NCI-H82 (cell line): ENCODE measurements around the gene HOXD4.

Experiments used
- DNase-seq: peaks from one replicate; lab custom pipeline; 2025; lab: John Stamatoyannopoulos, UW

HOXD4 gene

GRCh38 chr2:176156807-176157498, 5.6 kb downstream of the HOXD4 start, which contains the start of gene HOXD3:
HOXD3 (plus strand) TSS chr2:176157307; CDS start chr2:176169115, 11,808 bp downstream.
- no peak for DNase-seq

DNA sequence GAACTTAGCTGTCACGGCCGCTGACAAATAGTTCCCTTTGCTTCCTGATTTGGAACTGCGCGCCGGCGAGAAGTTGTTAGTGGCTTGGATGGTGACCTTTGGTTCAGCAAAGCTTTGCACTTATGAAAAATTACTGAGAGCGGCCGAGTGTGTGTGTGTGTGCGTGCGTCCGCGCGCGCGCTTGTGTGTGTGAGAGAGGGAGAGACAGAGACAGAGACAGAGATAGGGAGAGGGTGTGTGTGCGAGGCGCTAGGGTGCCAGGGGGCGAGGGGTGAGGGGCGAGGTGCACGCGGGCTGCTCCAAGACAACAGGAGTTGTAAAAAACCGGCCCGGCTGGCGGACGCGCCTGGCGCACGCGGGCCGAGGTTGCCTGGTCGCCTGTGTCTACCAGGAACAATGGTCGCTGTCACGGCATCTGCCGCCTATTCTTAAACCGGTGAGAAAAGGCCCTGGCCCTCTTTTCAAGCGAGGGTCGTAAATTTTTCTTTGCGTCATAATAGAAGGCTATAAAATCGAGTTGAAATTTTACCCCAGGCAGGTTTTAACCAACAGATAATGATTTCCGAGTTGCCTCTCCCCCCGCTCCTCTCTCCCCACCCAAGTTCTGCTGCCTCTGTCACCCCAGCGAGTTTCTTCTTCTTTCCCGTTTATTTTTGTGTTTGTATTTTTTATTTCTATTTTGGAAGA, 6.3 kb downstream of the HOXD4 start:
- peak; percentile 67 for DNase-seq

GRCh38 chr2:176158186-176158591, 6.8 kb downstream of the HOXD4 start:
- peak; percentile 45 for DNase-seq

DNA sequence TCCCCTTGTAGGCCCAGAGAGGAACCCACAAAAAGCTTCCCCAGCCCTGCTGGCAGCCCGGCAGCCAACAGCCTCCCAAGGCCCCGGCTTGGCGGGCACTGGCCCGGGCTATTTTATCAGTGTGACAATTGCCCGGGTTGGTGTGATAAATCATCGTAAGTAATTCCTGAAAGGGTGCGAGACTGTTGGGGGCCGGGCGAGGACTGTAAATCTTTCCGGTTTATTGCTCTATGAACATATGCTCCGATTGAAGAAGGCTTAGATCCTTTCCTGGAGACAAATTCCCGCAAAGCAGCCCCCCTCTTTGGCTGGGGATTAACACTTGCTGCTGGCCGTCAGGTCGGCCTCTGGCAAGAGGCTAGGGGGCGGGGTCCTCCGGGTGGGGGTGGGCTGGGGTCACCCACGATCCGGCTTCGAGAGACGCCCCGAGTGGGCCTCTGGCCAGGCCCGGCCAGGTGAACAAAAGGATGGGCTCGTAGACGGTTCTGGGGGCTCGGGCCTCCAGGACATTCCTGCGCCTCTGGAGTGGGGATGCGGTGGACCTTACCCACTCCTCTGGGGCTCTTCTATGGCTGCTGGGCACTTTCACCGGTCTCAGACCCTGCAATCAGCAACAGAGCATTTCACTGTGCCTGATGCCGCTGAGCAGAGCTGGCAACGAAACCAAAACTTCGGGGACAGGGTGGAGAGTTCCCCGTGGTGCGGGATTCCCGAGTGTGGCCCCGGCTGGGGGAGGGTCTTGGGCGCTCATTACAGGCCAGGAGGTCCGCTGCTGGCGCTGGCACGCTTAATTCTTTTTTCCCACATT, 7.7 kb downstream of the HOXD4 start:
- DNase-seq = peak; percentile 91

DNA sequence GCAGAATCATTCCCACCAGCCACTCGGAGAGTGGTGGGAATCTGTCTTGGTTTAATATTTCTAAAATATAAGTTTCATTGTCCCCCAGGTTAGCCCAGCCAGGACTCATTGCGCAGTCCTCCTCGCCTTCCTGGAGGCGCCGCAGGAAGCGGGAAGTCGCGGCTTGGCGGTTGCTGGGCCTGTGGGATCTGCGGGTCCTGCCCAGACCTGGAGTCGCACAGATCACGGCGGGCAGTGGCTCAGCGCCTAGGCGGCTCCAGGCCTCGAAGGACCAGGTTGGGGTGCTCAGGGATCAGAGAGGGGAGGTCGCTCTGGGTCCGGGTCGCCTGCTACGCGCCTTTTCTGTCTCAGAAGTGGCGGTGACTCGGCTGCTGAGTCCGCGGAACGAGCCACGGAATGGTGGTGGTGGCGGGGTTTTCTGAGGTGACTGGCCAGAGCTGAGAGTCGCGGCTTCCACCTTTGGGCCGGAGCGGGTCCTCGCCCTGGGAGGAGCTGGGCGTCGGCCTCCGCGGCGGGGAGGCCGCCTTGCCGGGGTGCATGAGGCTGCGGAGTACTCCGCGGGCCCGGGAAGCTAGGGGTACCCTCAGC, 8.4 kb downstream of the HOXD4 start:
- no peak for DNase-seq

GRCh38 chr2:176160251-176160985, 9.1 kb downstream of the HOXD4 start:
- peak; percentile 43 for DNase-seq

GRCh38 chr2:176160986-176161824, 9.9 kb downstream of the HOXD4 start:
- no peak for DNase-seq

DNA sequence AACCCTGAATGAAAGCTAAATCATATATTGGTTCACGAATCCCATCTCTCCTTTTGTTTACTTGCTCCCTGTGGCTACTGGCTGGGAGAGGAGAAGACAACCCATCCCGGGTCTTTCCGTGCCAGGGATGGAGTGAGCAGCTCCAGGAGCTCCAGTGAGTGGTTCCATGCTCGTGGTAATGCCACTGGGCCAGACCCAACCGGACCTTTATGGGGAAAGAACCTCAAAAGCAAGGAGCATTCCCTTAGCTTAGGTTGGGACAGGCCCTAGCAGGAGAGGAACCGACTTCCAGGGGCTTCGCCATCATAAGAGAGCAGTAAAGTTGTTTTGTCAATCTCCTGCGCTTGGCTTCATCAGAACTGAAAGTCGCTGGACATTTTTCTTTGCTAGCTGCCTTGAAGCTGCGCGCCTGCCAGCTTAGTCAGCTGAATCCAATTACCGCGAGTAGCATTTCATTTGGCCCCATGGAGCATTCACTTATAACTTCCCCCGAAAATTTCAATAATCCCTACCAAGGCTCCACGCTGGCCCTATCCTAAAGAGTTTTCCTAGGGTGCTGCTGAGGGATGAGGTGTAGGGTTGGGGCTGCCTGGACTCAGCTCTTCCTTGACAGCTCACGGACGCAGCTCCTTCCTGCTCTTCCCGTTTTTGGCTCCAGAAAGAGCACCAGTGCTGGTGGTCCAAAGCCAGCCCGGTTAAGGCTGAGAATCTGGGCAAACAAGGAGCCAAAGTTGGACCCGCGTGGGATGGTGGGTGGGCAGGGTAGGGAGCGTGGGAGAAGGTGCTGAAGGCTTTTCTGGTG, 10.7 kb downstream of the HOXD4 start:
- DNase-seq = peak; percentile 84

DNA sequence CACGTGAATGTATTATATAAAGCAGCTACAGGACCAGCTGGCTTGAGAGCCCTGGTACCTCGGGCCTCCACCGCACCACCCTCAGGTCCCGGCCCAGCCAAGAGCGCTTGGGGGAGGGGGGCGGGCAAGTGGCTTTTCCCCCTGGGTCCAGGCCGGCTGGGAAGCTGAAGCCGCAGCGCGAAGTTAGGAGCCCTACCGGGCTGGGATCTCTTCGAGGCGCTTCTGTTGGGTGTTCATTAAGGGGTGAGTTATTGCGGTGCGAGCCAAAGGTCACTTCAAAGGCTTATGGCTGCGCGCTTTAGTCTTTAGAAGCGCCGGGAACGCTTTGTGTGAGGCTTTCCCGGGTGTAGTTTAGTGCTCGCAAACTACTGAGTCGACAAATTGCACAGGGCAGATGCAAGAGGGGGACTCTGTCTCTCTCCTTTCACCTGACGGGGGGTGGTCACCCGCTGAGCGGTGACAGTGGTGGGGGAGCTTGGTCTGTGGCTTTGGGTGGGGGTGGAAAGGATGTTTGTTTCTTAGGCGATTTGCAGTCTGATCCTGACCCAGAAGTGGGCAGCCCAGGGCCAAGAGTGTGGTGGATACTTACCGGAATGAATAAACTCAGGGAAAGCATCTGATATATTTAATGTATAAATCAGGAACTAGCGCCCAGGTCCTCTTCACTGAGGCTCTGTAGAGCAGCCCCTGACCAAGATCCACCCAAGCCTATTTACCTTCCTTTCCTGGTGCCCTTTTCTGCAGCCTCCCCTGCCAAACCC, 11.7 kb downstream of the HOXD4 start:
- no peak for DNase-seq

GRCh38 chr2:176163672-176164056, 12.3 kb downstream of the HOXD4 start:
- DNase-seq = no peak

- DNase-seq = no peak
Observed at GRCh38 chr2:176164201-176164600, 12.9 kb downstream of the HOXD4 start.

GRCh38 chr2:176164611-176165369, 13.4 kb downstream of the HOXD4 start:
- DNase-seq = peak; percentile 56

DNA sequence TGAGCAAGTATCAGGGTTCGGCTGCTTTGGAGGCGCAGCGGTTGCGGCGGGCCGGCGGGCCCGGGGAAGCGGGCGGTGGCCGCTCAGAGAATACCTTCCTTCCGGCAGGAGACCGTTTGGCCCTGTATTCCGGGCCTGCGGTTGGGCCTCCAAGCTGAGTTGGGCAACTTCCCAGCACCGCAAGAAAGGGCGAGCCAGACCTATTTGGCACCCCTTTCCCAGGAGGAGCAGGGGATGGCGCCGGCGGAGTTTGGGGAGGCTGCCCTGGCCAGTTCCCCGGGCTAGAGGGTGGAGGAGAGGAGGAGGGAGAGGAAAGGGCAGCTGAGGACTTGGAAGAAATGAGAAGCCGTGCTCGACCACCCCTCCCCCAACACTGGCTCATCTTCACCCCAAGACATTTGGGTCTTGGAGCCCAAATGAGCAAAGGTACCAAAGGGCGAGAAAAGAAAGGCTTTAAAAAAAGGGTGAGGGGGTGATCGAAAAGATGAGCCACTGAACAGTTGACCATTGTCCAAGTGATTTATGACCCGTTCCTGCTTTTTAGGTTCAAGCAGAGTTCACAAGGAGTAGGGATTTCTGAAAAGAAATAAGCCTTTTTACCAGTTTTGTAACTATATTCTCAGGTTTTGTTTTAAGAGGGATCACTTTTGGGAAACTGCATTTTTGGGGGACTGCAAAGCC, 14.2 kb downstream of the HOXD4 start:
- DNase-seq = no peak

GRCh38 chr2:176166272-176166671, 14.9 kb downstream of the HOXD4 start:
- DNase-seq = no peak

DNA sequence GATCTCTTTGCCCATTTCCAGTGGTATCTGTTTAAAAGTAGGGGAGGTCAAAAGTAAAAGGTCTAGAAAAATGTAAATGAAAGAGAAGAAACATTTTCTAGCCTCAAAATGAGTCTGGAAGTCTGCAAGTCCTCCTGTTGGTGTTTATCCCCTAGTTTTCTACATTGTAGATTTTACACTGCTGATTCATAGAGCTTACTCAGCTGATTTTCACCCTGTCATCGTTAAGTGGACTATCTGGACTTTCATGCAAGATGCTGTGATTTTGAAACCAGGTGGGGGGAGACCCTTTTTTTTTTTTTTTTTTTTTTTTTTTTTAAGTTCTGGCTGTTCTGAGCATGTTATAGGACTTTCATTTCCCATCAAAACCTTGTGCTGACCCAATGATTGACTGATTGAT, 16.0 kb downstream of the HOXD4 start:
- DNase-seq = no peak

- no peak for DNase-seq
Observed at GRCh38 chr2:176169181-176169580, 17.8 kb downstream of the HOXD4 start.

DNA sequence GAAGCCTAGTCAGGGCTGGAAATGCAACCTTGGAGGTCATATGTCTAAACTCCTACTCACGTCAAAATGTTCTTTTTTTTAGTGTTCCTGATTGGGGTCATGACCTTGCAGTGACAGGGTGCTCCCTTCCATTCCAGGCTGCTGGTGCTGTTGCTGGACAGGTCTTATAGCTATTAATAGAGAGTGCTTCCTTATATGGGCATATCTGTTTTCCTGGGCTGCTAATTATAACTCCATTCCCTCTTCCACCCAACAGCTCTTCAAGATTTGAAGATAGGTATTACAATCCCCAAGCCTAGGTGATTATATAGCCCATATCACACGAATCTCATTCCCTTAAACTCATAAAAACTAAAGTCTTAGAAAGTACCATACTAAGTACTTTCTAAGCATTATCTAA, 18.4 kb downstream of the HOXD4 start:
- DNase-seq = no peak
